ENCODE results near the gene FRMD1. TPM values are rescaled to one million over a fixed set of nuclear protein-coding genes. Genes with fewer than 3 reads are reported as not detected.
A peak's percentile ranks its signal among the peaks of the same experiment; 100 is the strongest.

FRMD1 gene
- total RNA-seq, 2 donors from 2014 or later, result 0.18 to 0.79 TPM

GRCh38 chr6:168049706-168050224 lies 29.2 kb downstream of the FRMD1 start:
- intact Hi-C loops (cut with DNase I), result no loop called here
- no peak for ATAC-seq
- DNase-seq, result no peak

- intact Hi-C loops (cut with DNase I), result no loop called here
- DNase-seq, result no peak
- ATAC-seq, result no peak
These were observed 29.7 kb downstream of the FRMD1 start for GRCh38 chr6:168049277-168049676.

DNA sequence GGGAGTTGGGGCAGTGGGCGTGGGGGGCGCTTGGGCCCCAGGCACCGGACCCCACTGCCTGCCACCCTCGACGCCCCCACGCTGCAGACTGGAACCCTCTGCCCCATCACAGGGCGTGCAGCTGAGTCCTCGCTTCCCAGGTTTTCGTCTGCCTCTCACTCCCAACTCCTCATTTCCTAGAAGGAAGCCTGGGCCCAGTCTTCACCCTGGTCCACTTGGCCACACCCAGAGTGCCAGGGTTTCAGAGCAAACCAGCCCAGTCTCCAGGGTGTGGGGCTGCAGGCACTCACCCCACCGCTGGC lies 30.3 kb downstream of the FRMD1 start:
- intact Hi-C loops (cut with DNase I), result no loop called here
- ATAC-seq (no peak), DNase-seq (no peak)

- DNase-seq (no peak), ATAC-seq (no peak)
- intact Hi-C loops (cut with DNase I), result no loop called here
These were observed 30.9 kb downstream of the FRMD1 start for GRCh38 chr6:168047841-168048723.

- intact Hi-C loops (cut with DNase I), result no loop called here
- no peak for DNase-seq
- no peak for ATAC-seq
These were observed 32.3 kb downstream of the FRMD1 start for GRCh38 chr6:168046696-168047095.

DNA sequence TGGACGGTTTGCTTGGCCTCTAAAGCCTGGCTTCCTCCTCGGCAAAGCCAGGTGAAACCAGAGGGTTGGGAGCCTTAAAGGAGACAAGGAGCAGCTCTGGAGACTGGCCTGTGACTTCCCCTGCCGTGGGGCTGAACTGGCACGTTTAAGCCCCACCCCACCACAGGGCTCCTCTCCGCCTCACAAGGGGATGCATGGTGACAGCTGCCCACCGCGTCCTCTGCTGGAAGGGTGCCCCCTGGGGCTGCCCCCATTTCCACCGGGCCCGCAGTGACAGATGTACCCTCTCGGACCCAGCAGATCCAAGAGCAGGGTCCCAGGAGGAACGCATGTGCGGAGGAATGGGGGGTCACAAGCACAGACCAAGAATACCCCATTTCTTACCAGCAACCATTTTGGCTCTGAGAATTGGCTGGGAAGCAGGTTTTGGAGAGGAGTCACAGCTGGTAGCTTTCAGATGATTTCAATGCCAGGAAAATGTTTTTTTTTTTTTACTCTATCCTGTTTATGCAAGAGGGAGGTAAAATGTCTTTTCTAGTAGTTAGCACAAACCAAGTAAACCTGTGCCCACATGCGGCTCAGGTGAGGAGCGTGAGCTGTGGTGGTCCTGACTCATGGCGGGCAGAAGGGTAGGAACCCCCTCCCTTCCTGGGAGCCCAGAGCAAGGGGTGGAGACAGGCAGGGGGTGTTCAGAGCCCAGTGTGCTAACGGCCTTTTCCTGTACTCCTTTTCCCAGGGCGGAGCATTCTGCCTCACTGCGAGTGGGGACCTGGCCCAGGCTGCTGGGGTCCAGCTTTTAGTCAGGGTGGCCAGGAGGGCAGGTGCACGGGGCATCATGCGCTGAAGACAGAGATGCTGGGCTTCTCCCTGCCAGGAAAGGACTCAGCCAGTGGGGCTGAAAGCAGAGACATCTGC lies 33.0 kb downstream of the FRMD1 start:
- intact Hi-C loops (cut with DNase I), result no loop called here
- ATAC-seq (peak; percentile 11 to 39), DNase-seq (no peak)

DNA sequence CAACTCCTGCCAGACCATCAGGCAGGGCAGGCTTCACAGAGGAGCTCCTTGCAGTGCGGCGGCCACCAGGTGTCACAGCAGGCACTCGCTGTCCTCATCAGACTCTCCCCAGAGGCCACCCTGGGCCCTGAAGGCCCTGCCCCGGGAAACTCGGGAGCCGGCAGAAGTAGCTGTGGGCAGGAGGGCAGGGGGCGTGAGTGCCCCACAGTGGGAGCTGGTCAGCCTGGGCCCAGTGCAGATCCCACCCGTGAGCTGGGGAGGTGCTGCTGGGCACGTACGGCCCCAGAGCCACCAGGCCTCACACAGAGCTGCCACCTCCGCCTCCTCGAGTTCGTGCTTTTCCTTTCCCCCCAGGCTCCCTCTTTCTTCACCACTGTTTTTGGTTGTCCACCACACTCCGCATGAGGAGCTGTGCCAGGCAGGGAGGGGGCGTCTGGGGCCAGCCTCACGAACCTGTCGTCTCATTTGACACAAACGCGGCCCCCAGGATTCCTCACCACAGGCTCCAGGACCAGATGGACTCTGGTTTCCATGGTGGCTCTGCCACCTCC lies 33.8 kb downstream of the FRMD1 start:
- DNase-seq (no peak), ATAC-seq (peak; percentile 9 to 19)
- intact Hi-C loops (cut with DNase I), result no loop called here

DNA sequence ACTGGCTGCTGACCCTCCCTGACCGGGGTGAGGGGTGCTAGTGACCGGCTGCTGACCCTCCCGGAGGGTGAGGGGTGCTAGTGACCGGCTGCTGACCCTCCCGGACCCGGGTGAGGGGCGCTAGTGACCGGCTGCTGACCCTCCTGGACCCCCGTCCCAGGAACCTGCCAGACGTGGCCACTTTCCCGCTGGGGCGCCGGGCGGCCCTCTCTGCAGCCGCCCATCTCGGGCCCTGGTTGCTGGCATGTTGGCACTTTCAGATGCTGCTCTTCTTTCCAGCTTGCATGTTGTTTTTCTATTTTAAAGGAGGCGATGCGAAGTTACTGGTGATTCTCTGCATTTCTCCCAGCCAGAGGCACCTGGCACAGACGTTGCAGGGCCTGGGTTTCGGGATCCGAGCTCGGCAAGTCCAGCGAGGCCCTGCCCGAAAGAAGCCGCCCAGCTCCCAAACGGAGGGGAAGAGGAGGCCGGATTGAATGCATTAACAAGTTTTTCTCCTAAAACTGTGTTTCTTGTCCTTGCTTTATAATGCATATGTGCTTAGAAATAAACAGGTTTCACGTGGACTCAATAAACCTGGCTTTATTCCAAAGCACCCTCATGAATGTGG lies 34.4 kb downstream of the FRMD1 start:
- ATAC-seq (no peak), DNase-seq (no peak)
- intact Hi-C loops (cut with DNase I), result no loop called here

GRCh38 chr6:168043848-168044415 lies 35.1 kb downstream of the FRMD1 start:
- no peak for ATAC-seq
- DNase-seq, result no peak
- intact Hi-C loops (cut with DNase I), result no loop called here

- DNase-seq (no peak), ATAC-seq (no peak)
- intact Hi-C loops (cut with DNase I), result no loop called here
These were observed 35.7 kb downstream of the FRMD1 start for GRCh38 chr6:168043193-168043847.

DNA sequence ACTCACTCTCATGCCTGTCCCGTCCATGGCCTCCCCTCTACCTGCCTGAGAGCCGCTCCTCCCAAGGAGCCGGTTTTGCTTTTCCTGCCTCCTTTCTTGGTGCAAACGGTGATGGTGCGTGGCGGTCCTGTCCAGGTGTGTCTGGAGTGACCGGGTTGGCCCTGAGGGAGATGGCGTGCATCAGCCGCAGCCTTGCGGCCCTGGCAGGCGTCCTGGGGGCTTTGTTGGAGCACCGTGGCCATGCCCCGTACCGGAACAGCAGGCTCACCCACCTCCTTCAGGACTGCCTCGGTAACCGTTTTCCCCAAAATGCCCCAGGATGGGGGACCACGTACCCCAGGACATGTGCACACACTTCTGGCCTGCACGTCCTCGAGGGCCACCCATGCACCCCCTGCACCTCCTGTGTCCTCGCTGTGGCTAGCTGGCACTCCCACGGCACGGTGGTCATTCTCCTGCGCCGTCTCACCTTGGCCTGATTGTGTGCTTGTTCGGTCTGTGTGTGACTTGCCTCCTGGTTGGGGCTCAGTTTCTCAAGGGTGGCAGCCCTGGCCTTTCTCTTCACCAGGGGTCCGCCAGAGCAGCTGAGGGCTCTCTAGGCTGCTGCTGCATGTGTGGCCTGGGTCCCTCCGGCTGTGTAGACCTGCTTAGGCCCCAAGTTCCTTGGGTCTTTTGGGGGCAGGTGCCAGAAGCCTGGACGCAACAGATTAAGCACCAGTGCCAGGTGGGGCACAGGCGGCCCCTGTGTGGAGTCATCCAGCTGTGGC lies 36.4 kb downstream of the FRMD1 start:
- DNase-seq, result no peak
- intact Hi-C loops (cut with DNase I), result no loop called here
- no peak for ATAC-seq

DNA sequence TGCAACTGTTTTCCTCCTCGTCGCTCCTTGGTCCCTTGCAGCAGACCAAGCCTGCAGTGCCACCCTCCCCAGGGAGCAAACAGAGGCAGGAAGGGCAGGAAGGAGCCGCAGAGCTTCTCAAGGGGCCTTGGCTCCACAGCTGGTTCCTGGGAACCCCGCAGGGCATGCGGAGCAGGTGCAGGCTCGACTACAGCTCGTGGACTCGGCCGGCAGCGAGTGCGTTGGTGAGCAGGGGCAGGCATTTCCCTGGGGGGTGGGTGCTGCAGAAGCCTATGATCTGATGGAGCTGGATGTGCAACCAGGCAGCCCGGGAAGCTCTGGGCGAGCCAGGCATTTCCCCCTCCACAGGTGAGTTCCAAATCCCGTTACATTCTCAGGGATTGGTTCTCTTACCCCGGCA lies 37.1 kb downstream of the FRMD1 start:
- intact Hi-C loops (cut with DNase I), result no loop called here
- DNase-seq (no peak), ATAC-seq (no peak)

- ATAC-seq (no peak), DNase-seq (peak; percentile 6)
- intact Hi-C loops (cut with DNase I), result no loop called here
These were observed 38.0 kb downstream of the FRMD1 start for GRCh38 chr6:168040856-168041496.

DNA sequence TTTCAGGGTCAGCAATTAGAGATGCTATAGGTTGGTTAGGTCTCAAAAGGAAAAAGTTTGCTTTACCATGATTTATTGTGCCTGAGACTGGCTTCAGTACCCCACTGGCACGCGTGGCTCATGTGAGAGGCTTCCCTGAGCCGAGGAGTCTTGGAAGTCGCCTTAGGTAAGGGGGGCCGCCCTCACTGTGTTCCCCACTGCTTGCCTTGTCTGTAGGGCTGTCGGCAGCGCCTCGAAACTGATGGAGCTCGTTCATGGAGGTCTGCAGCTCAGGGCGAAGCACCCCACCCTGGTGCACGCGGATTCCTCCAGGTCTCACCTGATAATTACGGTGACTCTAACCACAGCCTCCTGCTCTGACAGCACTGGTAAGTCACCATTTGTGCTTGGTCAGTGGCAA lies 39.2 kb downstream of the FRMD1 start:
- ATAC-seq (no peak), DNase-seq (no peak)
- intact Hi-C loops (cut with DNase I), result no loop called here

- DNase-seq (no peak), ATAC-seq (no peak)
- intact Hi-C loops (cut with DNase I), result no loop called here
These were observed 39.7 kb downstream of the FRMD1 start for GRCh38 chr6:168039301-168039700.

DNA sequence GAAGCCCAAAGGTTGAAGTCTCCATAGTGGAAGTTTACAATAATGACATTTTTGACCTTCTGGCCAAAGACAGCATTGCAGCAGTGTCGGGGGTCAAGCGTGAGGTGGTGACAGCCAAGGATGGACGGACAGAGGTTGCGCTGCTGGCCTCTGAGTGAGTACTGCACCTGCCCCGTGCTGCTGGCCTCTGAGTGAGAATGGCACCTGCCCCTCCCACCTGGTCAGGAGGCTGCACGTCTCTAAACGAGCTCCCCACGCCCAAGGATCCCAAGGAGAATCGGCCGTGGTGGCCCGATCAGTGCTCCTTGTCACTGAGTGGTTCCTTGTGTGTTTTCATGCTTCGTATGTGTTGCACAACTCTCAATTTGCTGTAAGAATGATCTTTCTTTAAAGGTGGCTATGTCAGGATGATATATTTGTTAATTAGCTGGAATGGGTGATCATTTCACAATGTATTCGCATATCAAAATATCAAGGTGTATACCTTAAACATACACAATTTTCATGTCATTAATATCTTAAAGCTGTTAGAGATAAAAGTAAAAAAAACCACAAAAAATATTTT lies 40.4 kb downstream of the FRMD1 start:
- ATAC-seq (no peak), DNase-seq (no peak)
- intact Hi-C loops (cut with DNase I), result no loop called here

DNA sequence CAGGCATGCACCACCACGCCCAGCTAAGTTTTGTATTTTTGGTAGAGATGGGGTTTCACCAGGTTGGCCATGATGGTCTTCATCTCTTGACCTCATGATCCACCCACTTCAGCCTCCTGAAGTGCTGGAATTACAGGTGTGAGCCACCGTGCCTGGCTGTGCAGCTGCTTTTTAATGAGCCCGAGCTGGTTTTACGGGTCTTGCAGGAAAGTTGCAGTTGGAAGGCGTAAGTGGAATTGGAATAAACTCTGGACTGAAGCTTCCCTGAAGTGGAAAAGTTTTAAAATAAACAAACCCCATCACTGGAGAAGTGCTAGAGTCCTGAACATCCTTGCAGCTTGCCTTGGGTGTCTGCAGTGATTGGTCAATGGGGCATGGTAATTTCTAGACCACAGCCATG lies 41.2 kb downstream of the FRMD1 start:
- DNase-seq (no peak), ATAC-seq (no peak)
- intact Hi-C loops (cut with DNase I), result no loop called here

Measured in left cardiac atrium (tissue), 4 donors.